ENCODE results near the gene KRT23. TPM values are rescaled to one million over a fixed set of nuclear protein-coding genes. Genes with fewer than 3 reads are reported as not detected.

The KRT23 gene
- total RNA-seq, 4 donors from 2014 or later, result not detected

- no peak for TF ChIP-seq CTCF (IDR thresholded peaks at IDR 0.05; ENCODE audit: low read depth)
Measured at GRCh38 chr17:40901981-40902474, 35.4 kb downstream of the KRT23 start.

GRCh38 chr17:40900809-40901356, 36.6 kb downstream of the KRT23 start:
- TF ChIP-seq CTCF (IDR thresholded peaks at IDR 0.05; ENCODE audit: low read depth), result no peak

DNA sequence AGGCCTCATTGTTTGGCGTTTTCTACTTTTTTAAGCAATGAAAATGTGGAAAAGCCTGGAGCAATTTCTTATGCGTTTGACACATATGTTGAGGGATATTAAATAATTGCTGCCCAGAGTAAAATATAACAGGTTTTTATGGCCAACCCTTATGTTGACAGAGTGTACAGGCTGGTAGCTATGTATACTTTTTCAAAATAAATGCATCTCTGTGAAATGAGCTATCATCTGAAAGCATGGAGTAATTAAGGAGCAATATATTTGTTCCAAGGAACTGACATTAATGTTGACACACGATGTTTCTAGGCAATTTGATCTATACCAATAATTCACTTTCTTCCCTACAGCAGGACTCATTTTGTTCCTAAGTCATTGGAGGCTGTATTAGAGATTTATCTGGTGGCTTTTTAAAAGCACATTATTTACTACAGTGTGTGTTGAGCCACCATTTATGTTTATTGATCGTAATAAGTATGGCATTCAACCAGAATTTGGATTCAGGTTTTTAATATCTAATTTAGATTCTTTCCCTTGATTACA, 40.5 kb downstream of the KRT23 start:
- TF ChIP-seq CTCF (IDR thresholded peaks at IDR 0.05; ENCODE audit: low read depth), result no peak

GRCh38 chr17:40895106-40895730, 42.2 kb downstream of the KRT23 start:
- no peak for TF ChIP-seq CTCF (IDR thresholded peaks at IDR 0.05; ENCODE audit: low read depth)

GRCh38 chr17:40888196-40888720, 49.2 kb downstream of the KRT23 start:
- no peak for TF ChIP-seq CTCF (IDR thresholded peaks at IDR 0.05; ENCODE audit: low read depth)

GRCh38 chr17:40886090-40886489, 51.4 kb downstream of the KRT23 start:
- no peak for TF ChIP-seq CTCF (IDR thresholded peaks at IDR 0.05; ENCODE audit: low read depth)

DNA sequence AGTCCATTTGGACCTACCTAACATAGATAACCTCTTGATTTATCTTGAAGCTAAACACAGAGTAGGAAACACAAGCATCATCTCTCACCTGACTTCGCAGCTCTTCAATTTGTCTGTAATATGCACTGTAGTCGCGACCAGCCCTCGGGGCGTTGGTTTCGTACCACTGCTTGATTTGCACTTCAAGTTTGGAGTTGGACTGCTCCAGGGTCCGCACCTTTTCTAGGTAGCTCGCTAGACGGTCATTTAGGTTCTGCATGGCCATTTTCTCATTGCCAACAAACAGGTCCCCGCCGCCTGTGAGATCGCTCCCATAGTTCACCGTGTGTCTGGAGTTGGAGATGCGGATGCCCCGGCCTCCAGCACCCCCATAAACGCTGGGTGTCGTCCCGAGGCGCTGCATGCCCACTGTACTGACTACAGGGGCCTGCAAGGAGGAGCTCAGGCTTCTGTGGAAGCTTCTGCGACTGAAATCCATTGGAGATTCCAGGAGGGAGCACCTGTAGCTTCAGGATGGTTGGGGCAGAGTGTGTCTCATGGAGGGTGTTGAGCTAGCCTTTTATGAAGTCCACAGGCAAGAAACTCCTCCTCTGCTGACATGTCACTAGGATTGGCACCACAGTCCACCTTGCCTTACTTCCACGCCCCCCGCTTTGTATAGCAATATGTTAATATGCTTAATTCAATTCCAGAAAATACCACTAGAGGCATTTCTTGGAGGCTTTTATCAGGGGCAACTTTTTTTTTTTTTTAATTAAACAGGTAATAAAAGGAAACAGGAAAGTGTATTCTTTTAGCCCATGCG, 52.5 kb downstream of the KRT23 start, which contains the start of gene KRT20:
Gene KRT20 (minus strand): TSS at position 535 of the 805 bp plus-strand sequence. CDS start 57 bp downstream, at position 478.
- no peak for TF ChIP-seq CTCF (IDR thresholded peaks at IDR 0.05; ENCODE audit: low read depth)
